ENCODE results near the gene SMAP1.

GRCh38 chr6:70806086-70806485 is 138.4 kb downstream of the SMAP1 start:
- TF ChIP-seq CTCF (conservative IDR thresholded peaks at IDR 0.05; ENCODE audit: low read depth in 2 of 2) (no peak), ZNF114 (CRISPR knock-in tag; IDR thresholded peaks at IDR 0.05) (no peak), REST (IDR thresholded peaks at IDR 0.05; ENCODE audit: unreplicated experiment) (no peak)
